GM18526 (cell line): ENCODE data around the gene ANKS3.

Source experiments
- POLR2A ChIP-seq: IDR thresholded peaks from 3 replicates; pipeline ENCODE4 v1.6.1; 2011; ENCODE audit not compliant: insufficient read length; ENCODE audit errors: extremely low read depth

The ANKS3 gene

DNA sequence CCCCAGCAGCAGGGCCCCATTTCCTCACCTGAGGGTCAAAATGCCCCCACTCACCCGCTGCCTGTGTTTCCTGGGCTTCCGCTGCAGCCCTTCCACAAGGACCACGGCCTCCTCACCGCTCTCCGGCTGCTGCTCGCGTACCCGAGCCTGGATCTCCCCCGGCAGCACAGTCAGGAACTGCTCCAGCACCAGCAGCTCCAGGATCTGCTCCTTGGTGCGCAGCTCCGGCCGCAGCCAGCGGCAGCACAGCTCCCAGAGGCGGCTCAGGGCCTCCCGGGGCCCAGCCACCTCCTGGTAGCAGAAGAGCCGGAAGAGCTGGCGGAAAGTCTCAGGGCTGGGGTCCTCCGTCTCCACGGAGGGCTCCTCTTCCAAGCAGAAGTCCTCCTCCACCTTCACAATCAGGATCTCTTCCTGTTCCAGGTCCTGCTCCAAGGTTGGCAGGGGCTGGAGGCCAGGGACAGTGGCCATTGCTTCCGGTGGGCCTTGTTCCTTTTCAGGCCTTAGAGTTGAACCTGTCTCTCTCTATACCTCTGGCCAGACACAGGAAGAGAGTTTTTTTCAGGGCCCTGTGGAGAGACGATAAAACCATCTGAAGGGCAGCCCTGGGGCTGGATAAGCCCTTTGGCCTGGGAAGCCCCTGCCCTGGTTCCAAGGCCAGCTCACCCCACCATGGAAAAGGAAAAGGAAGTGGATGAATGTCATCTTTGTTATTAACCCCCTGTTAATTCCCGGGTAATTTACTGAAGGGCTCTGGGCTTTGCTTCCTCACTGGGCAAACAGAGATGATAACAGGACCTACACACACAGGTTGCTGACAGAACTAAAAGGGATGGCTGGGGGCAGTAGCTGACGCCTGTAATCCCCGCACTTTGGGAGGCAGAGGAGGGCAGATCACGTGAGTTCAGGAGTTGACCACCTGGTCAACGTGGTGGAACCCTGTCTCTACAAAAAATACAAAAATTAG, 31.7 kb upstream of the ANKS3 start:
- TF ChIP-seq POLR2A = no peak

DNA sequence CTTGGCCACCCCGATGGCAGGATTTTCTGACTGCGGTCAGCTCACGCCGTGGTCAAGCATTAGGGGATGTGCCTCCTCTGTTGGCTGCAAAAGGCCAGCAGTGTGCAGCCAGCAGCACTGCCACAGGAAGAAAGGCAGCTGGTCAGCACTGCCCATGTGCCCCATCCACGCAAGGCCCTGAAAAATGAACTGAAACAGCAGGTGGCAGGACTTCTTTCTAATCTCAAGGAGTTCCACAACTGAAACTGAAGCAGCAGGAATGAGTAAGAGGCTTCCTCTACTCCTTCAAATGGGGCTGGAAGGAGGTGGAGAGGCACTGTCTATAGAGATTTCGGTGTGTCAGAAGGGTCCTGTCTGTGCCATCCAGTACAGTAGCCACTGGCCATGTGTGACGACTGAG, 29.7 kb upstream of the ANKS3 start:
- TF ChIP-seq POLR2A = no peak

DNA sequence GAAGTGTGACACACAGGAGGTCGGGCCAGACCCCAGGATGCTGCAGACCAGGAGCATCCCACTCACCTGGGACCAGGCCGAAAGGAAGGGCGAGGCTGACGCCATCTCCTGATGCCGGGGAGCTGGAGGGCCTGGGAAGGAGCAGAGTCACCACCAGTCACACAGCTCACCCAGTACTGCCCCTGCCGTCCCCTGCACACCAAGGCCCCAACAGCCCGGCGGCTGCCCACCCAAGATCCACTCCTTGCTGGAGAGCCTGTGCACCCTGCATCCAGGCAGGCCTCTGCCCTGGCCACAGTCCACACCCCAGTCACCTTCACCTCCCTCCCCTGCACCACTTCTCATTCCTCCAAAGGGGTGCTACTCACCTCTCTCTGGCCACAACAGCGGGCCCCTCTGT, 28.1 kb upstream of the ANKS3 start:
- no peak for TF ChIP-seq POLR2A

DNA sequence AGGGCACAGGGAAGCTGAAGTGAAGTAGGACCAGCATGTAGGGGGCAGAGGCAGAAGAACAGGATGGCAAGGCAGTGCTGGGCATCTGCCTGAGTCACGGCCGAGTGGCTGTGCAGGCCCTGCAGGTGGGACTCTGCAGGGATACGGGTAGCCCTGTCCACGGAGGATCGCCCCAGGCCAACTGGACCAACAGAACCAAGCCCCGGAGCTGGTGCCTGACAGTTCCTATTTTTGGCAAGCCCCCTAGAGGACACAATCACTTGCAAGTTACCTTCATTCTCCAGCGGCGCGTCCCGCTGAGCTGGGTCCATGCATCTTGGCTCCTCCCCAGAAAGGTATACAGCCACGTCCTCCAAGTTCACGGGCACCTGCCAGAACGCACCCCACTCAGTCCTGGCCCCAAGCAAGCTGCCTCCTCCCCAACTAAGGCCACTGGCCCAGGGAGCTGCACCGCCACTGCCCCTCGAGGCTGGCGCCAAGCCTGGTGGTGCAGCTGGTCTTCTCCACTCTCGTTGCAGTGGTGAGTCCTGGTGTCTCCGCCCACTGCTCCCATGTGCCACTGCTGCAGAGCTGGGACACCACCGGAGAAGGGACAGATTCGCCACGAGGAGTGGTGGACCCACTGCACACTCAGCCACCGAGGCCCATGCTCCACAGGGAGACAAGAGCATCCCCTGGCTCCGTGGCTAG, 26.3 kb upstream of the ANKS3 start:
- no peak for TF ChIP-seq POLR2A

DNA sequence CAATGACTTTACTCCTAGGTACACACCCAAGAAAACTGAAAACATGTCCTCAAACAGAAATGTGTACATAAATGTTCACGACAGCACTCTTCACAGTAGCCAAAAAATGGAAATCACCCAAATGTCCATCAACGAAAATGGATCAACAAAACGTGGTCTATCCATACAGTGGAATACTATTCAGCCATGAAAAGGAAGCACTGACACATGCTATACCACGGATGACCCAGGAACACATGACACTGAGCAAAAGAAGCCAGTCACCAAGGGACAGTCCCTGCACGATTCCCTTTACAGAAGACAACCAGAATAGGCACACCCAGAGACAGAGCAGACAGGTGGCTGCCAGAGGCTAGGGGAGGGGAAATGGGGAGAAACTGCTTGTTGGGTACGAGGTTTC, 21.6 kb upstream of the ANKS3 start:
- TF ChIP-seq POLR2A = no peak

DNA sequence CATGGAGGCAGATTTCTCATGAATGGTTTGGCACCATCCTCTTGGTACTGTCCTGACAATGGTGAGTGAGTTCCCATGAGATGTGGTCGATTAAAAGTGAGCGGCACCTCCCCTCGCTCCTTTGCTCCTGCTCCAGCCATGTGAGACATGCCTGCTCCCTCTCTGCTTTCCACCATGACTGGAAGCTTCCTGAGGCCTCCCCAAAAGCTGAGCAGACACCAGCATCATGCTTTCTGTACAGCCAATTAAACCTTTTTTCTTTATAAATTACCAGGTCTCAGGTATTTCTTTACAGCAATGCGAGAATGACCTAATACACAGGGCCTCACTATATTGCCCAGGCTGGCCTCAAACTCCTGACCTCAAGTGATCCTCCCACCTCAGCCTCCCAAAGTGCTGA, 20.8 kb upstream of the ANKS3 start:
- no peak for TF ChIP-seq POLR2A

DNA sequence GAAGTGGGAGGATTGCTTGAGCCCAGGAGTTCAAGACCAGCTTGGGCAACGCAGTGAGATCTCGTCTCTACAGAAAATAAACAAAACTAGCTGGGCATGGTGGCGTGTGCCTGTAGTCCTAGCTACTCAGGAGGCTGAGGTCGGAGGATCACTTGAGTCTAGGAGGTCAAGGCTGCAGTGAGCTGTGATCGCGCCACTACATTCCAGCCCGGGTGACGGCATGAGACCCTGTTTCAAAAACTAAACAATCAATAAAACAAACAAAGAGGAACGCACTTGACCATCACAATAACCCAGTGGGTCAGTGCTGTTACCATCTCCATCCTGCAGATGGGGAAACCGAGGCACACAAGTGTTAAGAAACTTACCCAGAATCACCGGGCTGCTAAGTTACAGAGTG, 19.2 kb upstream of the ANKS3 start:
- no peak for TF ChIP-seq POLR2A

DNA sequence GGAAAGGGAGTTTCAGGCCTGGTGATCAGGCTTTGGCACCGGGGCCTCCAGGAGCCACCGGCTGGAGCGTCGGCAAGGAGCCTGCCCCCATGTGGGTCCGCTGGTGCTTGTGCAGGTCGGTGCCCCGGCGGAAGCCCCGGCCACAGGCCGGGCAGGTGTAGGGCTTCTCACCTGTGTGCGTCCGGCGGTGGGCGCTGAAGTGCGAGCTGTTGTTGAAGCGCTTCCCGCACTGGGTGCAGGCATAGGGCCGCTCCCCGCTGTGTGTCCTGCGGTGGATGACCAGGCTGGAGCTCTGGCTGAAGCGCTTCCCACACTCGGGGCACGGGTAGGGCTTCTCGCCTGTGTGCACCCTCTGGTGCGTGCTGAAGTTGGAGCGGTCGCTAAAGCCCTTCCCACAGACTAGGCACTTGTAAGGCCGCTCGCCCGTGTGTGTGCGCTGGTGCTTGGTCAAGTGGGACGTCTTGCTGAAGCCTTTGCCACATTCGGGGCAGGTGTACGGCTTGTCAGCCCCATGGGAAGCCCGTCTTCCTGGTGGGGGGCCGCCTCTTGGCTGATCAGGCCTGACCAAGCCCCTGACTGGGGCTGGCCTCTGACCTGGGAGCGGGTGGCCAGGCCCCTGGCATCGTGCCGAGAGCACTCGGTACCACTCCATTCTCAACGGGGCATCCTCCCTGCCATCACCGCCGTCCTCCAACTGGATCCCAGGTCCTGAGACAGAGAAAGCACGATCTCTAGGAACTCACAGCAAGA, 18.5 kb upstream of the ANKS3 start:
- no peak for TF ChIP-seq POLR2A

DNA sequence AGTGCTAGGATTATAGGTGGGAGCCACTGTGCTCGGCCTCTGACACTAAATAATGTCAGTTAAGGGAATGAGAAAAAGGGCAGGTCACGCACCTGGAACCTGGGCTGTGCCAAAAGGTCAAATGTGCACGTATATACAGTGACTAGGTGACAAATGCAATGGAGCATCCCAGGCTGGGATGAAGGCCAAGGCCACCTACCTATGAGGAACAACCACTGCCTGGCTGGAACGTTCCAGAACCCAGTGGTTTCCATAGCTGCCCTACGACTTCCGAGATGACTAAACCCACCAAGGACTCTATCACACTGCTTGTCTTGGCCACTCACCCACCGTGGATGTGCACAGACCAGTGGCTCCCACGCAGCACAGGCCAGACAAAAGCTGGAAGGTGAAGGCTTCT, 16.8 kb upstream of the ANKS3 start:
- TF ChIP-seq POLR2A = no peak

DNA sequence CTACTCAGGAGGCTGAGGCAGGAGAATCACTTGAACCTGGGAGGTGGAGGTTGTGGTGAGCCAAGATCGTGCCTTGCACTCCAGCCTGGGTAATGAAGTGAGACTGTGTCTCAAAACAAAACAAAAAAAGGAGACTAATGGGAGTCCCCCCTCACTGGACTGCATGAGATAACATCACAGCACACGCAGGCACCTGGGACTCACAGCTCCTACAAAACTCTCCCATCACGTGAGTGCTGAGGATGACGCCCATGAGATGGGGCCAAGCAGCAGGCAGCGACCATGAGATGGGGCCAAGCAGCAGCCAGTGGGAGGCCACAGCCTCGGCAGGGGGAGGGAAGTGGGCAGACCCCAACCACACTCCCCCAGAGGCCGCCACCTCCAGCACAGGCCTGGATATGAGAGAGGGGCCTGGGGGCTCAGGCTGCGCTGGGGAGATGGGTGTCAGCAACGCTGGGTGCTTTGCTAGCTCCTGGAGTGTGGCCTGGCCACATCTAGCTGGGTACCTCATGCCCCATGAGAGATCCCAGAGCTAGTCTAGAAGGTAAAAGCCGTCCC, 15.7 kb upstream of the ANKS3 start:
- no peak for TF ChIP-seq POLR2A

DNA sequence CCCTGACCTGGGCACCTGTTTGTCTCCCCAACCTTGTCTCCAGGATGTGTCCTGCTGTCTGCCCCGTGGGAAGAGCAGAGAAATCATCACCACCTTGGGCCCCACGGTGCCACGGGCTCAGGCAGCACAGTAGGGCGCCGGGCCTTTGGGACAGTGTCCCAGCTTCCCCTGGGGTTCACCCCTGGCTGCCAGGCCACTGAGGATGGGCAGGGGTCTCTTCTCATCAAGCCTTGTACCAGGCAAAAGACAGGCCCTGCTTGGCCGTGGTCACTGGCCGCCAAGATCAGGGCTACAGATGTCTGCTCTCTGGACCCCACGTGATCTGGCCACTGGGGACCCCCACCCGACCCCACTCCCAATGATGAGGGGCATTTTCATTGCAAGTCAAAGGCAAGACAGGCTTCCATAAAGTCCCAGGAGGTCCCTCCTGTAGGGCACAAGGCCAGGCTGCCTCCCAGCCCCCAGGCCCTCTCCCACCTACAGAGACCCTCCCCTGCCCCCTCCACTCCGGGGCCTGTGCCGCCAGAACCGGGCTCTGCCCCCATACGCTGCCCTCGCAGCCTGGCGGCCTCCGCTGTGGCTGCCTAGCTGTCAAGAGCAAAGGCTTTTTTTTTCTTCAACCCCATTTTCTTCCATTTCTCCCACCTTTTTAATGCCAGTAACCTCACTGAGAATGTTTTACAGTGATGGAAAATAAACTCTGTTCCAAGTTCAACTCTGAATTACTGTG, 14.8 kb upstream of the ANKS3 start:
- TF ChIP-seq POLR2A = no peak

DNA sequence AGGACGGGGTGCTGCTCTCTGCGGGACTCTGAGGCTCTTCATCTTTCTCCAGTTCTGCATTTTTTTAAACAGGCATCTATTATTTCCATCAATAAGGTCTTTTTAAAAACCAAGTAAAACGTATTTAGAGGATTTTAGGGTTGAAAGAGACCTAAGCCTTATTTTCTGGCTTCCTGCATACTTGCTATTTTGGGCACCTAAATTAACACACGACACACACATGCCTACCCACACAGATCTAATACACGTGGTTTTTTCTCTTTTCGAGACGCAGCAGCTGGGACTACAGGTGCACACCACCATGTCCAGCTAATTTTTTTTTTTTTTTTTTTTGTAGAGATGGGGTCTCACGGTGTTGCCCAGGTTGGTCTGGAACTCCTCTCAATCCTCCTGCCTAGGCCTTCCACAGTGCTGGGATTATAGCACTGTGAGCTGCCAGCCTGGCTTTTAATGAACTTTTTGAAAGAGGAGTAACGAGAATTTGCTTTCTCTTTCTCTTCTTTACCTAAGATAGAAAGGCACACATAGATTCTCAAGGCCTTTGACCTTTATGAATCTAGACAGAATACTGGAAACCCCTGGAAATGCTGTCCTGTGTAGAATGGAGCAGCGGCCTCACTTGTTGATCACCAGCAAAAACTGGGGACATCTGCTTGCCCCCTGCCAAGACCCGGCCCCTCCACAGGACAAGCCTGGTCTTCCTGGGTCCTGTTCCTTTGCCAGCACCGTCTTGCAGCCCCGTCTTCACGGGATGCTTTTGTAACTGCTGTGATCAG, 14.0 kb upstream of the ANKS3 start:
- TF ChIP-seq POLR2A = no peak

DNA sequence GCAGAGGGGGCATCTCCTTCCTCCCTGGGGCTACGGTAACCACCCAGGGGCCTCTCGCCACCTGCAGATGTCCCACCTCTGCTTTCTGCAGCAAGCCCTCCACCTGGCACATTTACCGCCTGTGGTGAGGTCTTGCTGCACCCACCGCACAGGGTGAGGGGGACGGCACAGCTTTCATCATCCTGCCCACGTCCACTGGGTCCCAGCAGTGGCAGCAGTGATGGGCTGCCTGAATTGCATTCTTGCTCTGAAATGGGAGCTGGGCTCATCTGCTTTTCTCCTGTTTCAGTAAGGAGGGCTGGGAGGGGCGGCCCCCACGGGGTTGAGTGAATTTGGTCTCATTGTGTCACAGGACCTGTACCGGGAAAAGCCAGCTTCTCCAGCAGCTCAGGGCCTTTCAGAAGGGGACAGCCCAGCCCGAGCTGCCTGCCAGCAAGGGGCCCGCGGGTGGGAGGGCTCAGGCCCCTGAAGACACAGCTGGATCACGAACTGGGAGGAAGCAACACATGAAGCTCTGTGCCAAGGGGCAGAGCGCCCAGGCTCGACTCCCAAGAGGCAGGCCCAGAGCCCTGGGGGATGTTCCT, 13.0 kb upstream of the ANKS3 start:
- no peak for TF ChIP-seq POLR2A

DNA sequence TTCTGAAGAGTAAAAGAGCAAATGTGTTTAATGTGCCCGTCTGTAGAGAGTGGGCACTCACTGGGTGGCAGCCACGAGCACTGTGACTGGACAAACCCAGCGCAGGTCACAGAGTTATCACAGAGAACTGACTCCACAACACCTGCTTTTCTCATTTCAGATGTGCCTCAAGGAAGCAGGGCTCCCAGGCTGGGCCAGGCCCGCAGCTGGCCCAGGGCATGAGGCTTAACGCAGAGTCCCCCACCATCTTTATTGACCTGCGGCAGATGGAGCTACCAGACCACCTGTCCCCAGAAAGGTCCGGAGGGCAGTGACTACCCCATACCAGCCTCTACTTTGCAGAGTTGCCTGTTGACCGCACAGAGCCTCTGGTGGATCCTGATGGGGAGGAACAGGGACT, 12.1 kb upstream of the ANKS3 start:
- no peak for TF ChIP-seq POLR2A
